ENCODE measurements around the gene TMEM234. TPM values are rescaled to one million over a fixed set of nuclear protein-coding genes. Genes with fewer than 3 reads are reported as not detected.
A peak's percentile ranks its signal among the peaks of the same experiment; 100 is the strongest.

Gene TMEM234
- total RNA-seq, 1 experiment from 2014 or later, result 23.3 TPM

DNA sequence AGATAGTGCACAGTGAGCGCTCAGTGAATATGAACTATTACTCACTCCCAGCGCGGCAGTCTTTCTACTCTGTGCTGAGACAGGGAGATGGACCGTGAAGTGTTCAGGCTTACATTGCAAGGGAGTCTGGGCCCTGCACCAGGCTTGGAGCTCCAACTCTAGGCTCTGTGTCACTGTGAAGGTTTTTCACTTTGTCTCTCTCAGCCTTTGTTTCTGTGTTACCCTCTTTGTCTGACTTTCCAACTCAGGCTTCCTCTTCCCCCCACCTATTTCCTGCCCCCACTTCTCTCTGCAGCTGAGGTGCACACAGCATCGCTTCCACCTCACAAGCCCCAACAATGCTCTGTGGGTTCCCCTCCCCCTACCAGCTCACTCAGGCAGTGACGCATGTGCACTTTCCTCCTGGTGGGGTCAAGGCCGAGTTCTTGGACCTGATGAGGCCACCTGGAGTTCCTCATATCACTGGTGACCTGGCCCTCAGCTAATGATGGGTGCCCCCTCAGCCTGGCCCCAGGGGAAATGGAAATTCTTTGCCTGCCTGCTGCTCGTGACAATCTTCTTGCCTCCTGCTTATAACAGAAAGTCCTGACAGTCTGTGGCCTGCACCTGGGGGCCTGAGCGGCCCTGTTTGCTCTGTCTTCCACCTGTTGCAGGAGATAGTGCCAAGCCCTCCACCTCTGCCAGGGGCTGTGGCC, 27.8 kb upstream of the TMEM234 start:
- no peaks in the 10 kb centered on the region for H3K9me3 ChIP-seq (ENCODE audit: control insufficient read depth, insufficient read depth, low read depth, low read length)
- TF ChIP-seq, protein P1, sequence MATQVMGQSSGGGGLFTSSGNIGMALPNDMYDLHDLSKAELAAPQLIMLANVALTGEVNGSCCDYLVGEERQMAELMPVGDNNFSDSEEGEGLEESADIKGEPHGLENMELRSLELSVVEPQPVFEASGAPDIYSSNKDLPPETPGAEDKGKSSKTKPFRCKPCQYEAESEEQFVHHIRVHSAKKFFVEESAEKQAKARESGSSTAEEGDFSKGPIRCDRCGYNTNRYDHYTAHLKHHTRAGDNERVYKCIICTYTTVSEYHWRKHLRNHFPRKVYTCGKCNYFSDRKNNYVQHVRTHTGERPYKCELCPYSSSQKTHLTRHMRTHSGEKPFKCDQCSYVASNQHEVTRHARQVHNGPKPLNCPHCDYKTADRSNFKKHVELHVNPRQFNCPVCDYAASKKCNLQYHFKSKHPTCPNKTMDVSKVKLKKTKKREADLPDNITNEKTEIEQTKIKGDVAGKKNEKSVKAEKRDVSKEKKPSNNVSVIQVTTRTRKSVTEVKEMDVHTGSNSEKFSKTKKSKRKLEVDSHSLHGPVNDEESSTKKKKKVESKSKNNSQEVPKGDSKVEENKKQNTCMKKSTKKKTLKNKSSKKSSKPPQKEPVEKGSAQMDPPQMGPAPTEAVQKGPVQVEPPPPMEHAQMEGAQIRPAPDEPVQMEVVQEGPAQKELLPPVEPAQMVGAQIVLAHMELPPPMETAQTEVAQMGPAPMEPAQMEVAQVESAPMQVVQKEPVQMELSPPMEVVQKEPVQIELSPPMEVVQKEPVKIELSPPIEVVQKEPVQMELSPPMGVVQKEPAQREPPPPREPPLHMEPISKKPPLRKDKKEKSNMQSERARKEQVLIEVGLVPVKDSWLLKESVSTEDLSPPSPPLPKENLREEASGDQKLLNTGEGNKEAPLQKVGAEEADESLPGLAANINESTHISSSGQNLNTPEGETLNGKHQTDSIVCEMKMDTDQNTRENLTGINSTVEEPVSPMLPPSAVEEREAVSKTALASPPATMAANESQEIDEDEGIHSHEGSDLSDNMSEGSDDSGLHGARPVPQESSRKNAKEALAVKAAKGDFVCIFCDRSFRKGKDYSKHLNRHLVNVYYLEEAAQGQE (IDR thresholded peaks at IDR 0.05; ENCODE audit: insufficient read depth in 1 of 2, low read depth in 2 of 2, low read length in 1 of 2), result no peak
- TF ChIP-seq TCF7L2 (IDR thresholded peaks at IDR 0.05; ENCODE audit: low read depth, low read length) (no peak), SIN3A (IDR thresholded peaks at IDR 0.05; ENCODE audit: borderline replicate concordance, insufficient read depth, low read depth, low read length) (no peak), POLR2AphosphoS5 (IDR thresholded peaks at IDR 0.05; ENCODE audit: low read depth, low read length) (no peak)
- TF ChIP-seq, protein P2, sequence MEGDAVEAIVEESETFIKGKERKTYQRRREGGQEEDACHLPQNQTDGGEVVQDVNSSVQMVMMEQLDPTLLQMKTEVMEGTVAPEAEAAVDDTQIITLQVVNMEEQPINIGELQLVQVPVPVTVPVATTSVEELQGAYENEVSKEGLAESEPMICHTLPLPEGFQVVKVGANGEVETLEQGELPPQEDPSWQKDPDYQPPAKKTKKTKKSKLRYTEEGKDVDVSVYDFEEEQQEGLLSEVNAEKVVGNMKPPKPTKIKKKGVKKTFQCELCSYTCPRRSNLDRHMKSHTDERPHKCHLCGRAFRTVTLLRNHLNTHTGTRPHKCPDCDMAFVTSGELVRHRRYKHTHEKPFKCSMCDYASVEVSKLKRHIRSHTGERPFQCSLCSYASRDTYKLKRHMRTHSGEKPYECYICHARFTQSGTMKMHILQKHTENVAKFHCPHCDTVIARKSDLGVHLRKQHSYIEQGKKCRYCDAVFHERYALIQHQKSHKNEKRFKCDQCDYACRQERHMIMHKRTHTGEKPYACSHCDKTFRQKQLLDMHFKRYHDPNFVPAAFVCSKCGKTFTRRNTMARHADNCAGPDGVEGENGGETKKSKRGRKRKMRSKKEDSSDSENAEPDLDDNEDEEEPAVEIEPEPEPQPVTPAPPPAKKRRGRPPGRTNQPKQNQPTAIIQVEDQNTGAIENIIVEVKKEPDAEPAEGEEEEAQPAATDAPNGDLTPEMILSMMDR (IDR thresholded peaks at IDR 0.05), result no peak
- DNase-seq (ENCODE audit: low read depth, low spot score) (no peak), ATAC-seq (no peak)
- no peaks in the 10 kb centered on the region for H3K27me3 ChIP-seq (ENCODE audit: control insufficient read depth, insufficient read depth, low read length)
- intact Hi-C loops (cut with micrococcal nuclease; ENCODE audit: unreplicated experiment), result no loop called here
- ChIA-PET POLR2A (interaction anchor here (0.6 to 0.7 kb wide), 2 partner anchors 11 to 52 kb away, joined by 12 to 14 read pairs; no protein-coding TSS in a partner anchor), CTCF (no interaction called here)
- no peaks in the 10 kb centered on the region for H3K36me3 ChIP-seq (ENCODE audit: control insufficient read depth, insufficient read depth, low read length)
- H3K4me3 ChIP-seq (ENCODE audit: low read depth in 2 of 2, low read length in 2 of 2), result no peak overlapping the region
- no peak overlapping the region for H3K27ac ChIP-seq (ENCODE audit: low read length)
- in situ Hi-C loops (cut with HindIII; ENCODE audit: low pct_unique_long_range_greater_than_20kb, low sequenced_read_pairs), result no loop called here
- peaks cover 5% of the 10 kb centered on the region for H3K4me1 ChIP-seq (ENCODE audit: control insufficient read depth, insufficient read depth, low read length)
- no TSS peak for BruUV-seq (replicated peaks)

DNA sequence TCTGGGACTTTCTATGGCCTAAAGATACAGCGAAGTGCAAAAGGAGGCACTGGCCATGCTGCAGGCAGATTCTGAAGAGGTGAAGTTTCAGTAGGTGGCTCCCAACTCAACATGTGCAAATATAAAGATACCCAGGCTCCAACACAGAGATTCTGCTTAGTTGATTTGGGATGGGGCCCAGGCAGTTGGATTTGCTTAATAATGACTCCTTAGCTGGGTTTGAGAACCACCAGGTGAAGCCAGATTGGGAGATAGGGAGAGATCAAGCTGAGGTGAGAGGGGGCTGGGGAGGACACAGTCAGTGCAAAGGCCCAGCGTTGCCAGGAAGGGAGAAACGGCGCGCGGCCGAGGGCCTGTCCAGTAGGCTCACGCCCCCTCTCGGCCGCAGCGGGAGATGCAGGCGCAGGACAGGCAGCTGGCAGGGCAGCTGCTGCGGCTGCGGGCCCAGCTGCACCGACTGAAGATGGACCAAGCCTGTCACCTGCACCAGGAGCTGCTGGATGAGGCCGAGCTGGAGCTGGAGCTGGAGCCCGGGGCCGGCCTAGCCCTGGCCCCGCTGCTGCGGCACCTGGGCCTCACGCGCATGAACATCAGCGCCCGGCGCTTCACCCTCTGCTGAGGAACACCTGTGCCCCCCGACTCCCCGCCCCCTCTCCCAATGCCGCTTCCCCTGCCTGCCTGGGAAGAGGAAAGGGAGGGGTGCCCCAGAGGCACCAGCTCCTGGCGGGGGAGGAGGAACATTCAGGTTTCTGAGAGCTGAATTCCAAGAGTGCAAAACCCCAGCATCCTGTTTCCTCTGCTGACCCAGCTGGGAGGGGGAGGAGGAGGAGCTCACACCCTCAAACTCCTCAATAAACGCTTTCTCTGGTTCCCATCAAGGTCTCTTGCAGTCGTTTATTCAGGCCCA, 26.1 kb upstream of the TMEM234 start:
- no peak overlapping the region for H3K4me3 ChIP-seq (ENCODE audit: low read depth in 2 of 2, low read length in 2 of 2)
- POLR2A ChIA-PET, result interaction anchor here (0.5 to 0.6 kb wide), 2 partner anchors 23 to 24 kb away, joined by 4 to 7 read pairs; no protein-coding TSS in a partner anchor
- intact Hi-C loops (cut with micrococcal nuclease; ENCODE audit: unreplicated experiment), result no loop called here

More for the DNA sequence above, 26.1 kb upstream of the TMEM234 start:
- ATAC-seq (peak; percentile 89), DNase-seq (ENCODE audit: low read depth, low spot score) (no peak)
- TF ChIP-seq, protein P2 (IDR thresholded peaks at IDR 0.05), result peak; percentile 96
- no peak for TF ChIP-seq SIN3A (IDR thresholded peaks at IDR 0.05; ENCODE audit: borderline replicate concordance, insufficient read depth, low read depth, low read length)
- TF ChIP-seq TCF7L2 (IDR thresholded peaks at IDR 0.05; ENCODE audit: low read depth, low read length), result no peak
- no peak for TF ChIP-seq POLR2AphosphoS5 (IDR thresholded peaks at IDR 0.05; ENCODE audit: low read depth, low read length)
- Histone ChIP-seq H3K27me3 (ENCODE audit: control insufficient read depth, insufficient read depth, low read length) (no peaks in the 10 kb centered on the region), H3K4me1 (ENCODE audit: control insufficient read depth, insufficient read depth, low read length) (peaks cover 5% of the 10 kb centered on the region), H3K36me3 (ENCODE audit: control insufficient read depth, insufficient read depth, low read length) (no peaks in the 10 kb centered on the region), H3K27ac (ENCODE audit: low read length) (no peak overlapping the region), H3K9me3 (ENCODE audit: control insufficient read depth, insufficient read depth, low read depth, low read length) (no peaks in the 10 kb centered on the region)
- CTCF ChIA-PET, result interaction anchor here (0.5 to 1.0 kb wide), 7 partner anchors 11 to 59 kb away, joined by 3 to 12 read pairs (median 4); no protein-coding TSS in a partner anchor
- BruUV-seq (replicated peaks), result no TSS peak
- in situ Hi-C loops (cut with HindIII; ENCODE audit: low pct_unique_long_range_greater_than_20kb, low sequenced_read_pairs), result no loop called here

Data from Panc1 (cell line).